ENCODE results near the gene LMTK2.

DNA sequence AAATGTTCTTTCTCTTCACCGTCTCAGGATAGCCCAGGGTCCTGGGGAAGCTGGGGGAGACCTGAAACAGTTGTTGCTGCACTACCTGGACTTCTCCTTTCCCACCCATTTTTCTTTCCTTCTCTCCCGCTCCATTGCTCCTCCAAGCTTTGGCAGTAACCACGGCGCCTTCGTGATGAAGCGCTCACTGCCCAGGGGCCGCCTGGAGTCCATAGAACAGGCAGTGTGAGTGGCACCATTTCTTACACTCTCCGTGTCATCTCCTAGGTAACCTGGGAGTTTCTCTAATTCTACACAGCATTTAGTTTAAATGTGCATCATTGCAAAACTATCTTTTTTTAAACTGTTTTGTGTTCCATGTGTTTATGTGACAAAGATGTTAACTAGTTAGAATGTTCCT lies 64.3 kb downstream of the LMTK2 start:
- TF ChIP-seq EZH2 (IDR thresholded peaks at IDR 0.05; ENCODE audit: insufficient read depth, poor library complexity, severe bottlenecking) (no peak), EZH2phosphoT487 (IDR thresholded peaks at IDR 0.05; ENCODE audit: insufficient read depth, low read depth) (no peak)
